HG03039 (cell line): ENCODE measurements around the gene INCA1.

Source experiments
- ATAC-seq: cut with Tn5 transposase; IDR thresholded peaks from one replicate; pipeline ENCODE4 v1.9.1; 2021; ENCODE audit warnings: mild to moderate bottlenecking, moderate library complexity; ENCODE audit not compliant: unreplicated experiment

INCA1 gene

DNA sequence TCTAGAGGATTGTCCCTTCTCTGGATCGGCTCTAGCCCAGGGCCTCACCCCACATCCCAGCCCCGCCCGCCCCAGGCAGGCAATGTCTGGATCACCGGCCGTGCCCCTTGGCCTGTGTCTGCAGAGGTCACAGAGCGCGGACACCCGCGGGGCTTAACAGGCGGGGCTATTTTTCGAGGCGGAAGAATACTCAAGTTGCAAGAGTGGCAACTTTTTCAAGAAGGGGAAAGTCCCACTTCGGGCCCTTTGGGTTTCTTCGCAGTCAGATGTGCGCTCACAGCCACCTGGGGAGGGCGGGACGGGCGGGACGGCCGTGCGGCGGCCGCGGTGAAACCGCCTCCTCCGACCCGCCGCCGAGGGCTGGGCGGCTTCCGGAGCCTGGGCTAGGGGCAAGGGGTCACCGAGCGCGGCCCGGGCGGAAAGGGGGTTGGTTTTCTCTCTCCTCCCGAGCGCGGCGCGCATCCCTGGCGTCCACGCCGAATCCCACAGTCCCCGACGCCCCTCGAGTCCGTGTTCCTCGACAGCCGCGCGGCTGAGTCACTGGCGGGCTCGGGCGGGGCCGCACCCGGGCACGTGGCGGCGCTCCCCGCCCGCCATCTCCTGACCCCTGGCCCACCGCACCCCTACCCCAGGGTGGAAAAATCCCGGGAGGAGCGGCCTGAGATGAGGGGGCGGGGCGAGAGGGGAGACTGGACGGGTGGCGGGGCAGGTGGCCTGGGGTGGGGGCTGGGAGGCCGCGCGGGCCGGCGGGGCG lies 47.8 kb downstream of the INCA1 start:
- ATAC-seq, result peak; percentile 22

DNA sequence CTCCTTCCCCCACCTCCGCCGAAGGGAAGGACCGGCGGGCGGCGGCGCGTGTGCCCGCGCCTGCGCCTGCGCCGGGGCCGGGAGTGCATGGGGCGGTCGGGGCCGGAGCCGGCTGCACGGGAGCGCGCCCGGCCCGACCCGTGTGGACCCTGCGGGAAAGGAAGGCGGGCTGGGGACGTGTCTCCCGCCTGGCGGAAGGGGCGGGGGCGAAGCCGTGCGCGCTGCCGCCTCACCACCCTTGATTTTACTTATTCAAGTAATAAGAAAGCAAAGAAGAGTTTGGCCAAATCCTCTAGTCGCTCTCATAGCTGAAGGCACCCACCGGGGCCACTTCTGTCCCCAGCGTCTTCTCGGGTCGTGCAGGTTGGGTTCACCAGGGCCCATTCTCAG lies 48.4 kb downstream of the INCA1 start:
- ATAC-seq, result peak; percentile 26

- ATAC-seq, result peak; percentile 19
Observed at GRCh38 chr17:4948166-4948930, 49.0 kb downstream of the INCA1 start, which contains the start of gene PFN1. PFN1 (minus strand) TSS chr17:4948530; CDS start chr17:4948394, 136 bp downstream.

- peak; percentile 12 for ATAC-seq
Observed at GRCh38 chr17:4947411-4948165, 49.7 kb downstream of the INCA1 start.

- no peak for ATAC-seq
Observed at GRCh38 chr17:4947010-4947410, 50.3 kb downstream of the INCA1 start.

GRCh38 chr17:4946312-4946976 lies 50.9 kb downstream of the INCA1 start:
- no peak for ATAC-seq

DNA sequence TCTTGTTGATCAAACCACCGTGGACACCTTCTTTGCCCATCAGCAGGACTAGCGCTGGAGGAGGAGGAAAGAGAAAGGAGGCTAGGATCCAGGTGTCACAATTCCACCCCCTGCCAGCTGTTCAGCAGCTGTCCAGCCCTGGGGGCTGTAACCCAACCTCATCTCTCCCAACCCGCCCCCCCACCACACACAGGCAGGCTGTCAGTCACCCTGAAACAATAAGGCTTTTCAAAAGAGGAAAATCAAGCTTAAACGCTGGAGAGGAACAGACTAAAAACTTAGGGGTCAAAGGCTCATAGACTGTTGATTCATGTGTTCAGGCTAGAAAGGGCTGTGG lies 51.4 kb downstream of the INCA1 start:
- ATAC-seq, result no peak

DNA sequence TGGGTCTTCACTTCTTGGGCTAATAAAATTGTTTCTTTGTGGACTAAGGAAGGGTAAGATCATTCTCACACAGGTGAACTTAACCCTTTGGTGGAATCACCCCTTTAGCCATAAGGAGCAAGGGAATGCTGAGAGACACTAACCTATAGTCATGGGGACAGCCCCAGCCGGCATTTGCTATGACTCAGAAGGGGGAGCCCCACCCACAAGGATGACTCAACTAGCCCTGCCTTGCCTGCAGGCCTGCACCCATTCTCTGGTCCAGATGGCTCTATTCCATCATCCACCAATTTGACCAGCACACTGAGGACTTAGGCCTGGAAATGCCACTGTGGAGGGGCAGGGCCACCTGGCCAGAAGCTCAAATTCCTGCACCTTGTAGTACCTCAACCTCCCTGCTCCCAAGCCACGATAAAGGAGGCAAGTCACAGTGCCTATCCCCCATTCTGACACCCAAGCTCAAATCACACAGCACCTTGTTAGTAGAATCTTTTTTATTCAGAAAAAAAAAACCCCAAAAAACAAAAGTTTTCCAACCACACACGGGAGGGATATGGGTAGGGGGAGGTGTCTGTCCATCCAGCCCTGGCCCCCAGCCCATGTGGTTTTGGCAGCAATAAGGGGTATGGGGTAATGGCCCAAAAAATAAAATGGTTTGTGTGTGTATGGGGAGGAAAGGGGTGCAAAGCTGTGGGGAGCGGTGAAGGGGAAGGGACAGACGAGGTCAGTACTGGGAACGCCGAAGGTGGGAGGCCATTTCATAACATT lies 52.0 kb downstream of the INCA1 start:
- no peak for ATAC-seq

GRCh38 chr17:4944554-4945175 lies 52.7 kb downstream of the INCA1 start:
- no peak for ATAC-seq

GRCh38 chr17:4944163-4944553 lies 53.2 kb downstream of the INCA1 start:
- no peak for ATAC-seq

DNA sequence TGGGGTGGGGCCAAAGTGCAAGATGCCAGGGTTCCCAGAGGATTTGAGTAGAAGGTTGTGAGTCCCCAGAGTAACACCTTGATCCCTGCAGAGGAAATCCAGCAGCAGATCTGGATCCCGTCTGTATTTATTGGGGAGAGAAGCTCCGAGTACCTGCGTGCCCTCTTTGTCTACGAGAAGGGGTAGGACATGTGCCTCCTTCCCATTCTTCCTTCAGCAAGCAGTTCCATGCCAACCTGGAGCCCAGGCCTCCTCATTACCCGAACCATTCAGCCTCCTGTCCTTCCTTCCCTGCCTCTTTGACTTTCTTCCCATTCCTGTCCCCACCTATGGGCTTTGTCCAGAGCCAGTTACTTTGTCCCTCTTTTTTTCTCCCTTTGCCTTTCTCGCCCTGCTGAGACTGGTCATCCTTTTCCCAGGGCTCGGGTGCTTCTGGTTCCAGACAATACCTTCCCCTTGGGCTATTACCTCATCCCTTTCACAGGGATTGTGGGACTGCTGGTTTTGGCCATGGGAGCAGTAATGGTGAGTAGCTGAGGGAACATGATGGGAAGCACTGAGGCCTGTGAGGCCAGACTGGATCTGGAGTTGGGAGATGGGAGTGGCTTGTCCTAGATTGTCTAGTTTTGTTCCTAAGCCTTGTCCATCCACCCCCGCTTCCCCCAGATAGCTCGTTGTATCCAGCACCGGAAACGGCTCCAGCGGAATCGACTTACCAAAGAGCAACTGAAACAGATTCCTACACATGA lies 54.4 kb downstream of the INCA1 start:
- ATAC-seq, result no peak

GRCh38 chr17:4941319-4941610 lies 56.1 kb downstream of the INCA1 start:
- ATAC-seq, result no peak

DNA sequence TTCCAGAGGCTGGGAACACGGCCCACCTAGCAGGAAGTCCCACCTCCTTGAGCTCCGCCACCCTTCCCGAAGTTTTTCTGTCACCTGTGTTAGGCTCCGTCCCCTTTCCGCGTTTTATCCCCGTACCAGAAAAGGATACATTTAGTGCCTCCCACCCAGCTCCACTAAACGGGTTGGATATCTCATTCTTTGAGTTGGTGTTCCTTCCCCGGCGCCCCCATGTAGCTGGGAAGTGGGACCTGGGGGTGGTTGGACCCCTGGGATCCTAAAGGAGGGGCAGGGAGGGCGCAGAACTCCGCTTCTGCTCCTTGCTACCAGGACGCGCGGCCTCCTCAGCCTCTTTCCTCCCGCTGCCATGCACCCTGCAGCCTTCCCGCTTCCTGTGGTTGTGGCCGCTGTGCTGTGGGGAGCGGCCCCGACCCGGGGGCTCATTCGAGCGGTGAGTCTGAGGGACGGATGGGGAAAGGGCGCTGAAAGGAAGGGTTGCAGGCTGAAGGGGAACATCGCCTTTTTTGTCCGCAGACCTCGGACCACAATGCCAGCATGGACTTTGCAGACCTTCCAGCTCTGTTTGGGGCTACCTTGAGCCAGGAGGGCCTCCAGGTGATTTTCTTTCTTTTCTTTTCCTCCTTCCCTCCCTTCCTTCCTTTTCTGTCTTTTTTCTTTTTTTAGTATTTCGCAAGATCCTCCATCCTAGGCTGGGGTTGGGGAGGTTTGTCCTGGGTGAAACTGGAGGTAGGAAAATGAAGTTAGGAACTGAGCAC lies 56.6 kb downstream of the INCA1 start:
- ATAC-seq, result no peak

DNA sequence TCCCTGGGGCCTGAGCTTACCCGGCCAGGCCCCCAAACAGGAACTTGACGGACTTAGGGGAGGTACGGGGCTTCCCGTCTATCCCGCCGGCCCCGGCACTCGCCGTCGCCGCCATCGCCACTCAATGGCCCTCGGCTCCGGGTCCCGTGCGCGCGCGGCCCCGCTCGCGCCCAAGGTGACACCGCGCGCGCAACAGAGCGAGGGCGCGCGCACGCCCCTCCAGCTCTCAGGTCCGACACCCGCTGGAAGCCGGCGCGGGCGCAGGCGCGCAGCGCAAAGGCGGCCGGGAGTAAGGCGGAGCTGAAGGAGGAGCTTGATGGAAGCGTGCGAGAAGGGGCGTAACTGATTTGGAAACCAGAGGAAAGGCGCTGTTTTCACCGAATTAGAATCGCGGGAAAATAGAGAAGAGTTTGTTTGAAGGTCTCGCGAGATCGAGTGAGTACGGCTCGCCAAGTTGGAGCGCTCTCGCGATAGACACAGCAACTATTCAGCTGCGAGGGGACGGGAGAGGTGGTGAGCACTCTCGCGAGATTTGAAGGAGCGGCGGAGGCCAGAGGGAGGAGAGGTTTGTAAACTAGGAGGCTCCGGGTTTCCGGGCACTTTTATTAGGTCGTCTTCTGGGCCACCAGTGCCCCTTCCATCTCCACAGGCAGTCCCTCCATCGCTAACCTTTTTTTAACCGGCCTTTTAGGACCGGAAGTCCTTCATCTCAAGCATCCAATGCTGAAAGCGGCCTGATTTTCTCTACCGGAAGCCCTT lies 57.3 kb downstream of the INCA1 start, which contains the start of the genes RNF167 and SLC25A11:
TSS of gene RNF167 (plus strand) at position 473 of the 759 bp plus-strand sequence. CDS start 642 bp downstream, outside the sequence.
TSS of gene SLC25A11 (minus strand) at position 251 of the 759 bp plus-strand sequence. CDS start at position 115, 136 bp downstream.
- ATAC-seq, result peak; percentile 51

DNA sequence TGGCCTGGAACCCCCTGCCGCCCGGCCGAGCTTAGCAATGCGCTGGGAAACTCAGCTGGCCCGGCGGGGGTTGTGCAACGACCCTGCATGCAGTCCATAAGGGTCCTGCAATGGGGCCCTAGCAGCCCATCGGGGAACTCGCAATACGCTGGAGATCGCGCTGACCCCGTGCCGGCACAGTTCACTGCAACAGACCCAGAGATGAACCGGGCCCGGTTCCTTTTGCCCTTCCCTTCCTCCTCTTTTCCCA lies 57.9 kb downstream of the INCA1 start:
- ATAC-seq, result peak; percentile 4

DNA sequence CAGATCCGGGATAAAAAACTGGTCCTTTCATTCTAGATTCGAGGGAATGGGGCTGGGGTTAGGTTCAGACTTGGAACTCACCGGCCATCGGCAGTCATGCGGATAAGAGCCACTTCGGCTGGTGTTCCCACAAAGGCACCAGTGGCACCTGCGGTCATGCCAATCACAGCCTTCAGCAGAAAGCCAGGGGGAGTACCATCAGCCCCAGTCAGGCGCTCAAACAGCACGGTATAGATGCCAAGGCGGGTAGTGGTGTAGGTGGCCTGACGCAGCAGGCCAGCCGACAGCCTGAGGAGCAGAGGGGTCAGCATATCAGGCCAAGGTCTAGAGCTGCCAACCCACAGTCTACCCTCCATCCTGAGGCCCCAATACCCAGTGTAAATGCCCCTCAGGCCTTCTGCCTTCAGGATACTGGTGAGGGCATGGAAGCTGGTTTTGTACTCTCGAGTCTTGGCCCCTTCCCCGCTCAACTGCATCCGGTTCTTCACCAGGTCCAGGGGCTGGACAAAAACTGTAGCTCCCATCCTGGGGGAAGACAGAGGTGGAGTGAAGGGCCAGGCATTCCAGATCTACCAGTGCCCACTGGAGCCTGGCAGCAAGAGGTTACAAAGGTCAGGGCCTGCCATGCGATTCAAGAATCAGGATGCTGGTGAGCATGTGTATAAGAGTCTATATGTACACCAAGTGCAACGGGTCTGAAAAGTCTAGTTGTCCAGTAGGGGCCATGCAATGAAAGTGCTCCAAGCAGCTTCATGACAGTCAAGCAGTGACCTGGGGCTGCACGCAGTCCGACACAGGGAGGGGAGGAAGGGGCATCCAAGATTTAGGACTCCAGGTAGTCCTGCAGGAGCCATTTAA lies 58.4 kb downstream of the INCA1 start:
- no peak for ATAC-seq
